GM21515 (cell line): ENCODE measurements around the gene HSPA2.

ENCODE experiments used
- ATAC-seq: cut with Tn5 transposase; IDR thresholded peaks from one replicate; pipeline ENCODE4 v1.9.1; 2021; ENCODE audit not compliant: unreplicated experiment

Gene HSPA2

GRCh38 chr14:64540208-64541202 lies at the start of gene HSPA2:
TSS of gene HSPA2 (plus strand) at chr14:64540741. CDS start at chr14:64540850, 109 bp downstream.
- peak; percentile 93 for ATAC-seq

- ATAC-seq, result no peak
Measured at GRCh38 chr14:64491637-64492036, 48.9 kb upstream of the HSPA2 start.

GRCh38 chr14:64493455-64493854 lies 47.1 kb upstream of the HSPA2 start:
- ATAC-seq, result no peak

GRCh38 chr14:64495252-64495651 lies 45.3 kb upstream of the HSPA2 start:
- no peak for ATAC-seq

GRCh38 chr14:64496764-64497163 lies 43.8 kb upstream of the HSPA2 start:
- ATAC-seq, result no peak

- no peak for ATAC-seq
Measured at GRCh38 chr14:64500088-64500487, 40.5 kb upstream of the HSPA2 start.

GRCh38 chr14:64501411-64502171 lies 39.0 kb upstream of the HSPA2 start:
- ATAC-seq, result no peak

GRCh38 chr14:64502456-64502855 lies 38.1 kb upstream of the HSPA2 start:
- no peak for ATAC-seq

- ATAC-seq, result peak; percentile 5
Measured at GRCh38 chr14:64502887-64503433, 37.6 kb upstream of the HSPA2 start.

GRCh38 chr14:64503434-64504309 lies 36.9 kb upstream of the HSPA2 start, which contains the start of gene ZBTB25:
TSS of gene ZBTB25 (minus strand) at chr14:64503838. CDS start at chr14:64490533, 13,305 bp downstream.
- ATAC-seq, result peak; percentile 57

- ATAC-seq, result peak; percentile 25
Measured at GRCh38 chr14:64504310-64504896, 36.1 kb upstream of the HSPA2 start, which contains the start of gene ZBTB1. TSS of gene ZBTB1 (plus strand) at chr14:64504770. CDS start at chr14:64521505, 16,735 bp downstream.

- ATAC-seq, result peak; percentile 27
Measured at GRCh38 chr14:64504897-64505794, 35.4 kb upstream of the HSPA2 start.

GRCh38 chr14:64506721-64507120 lies 33.8 kb upstream of the HSPA2 start:
- ATAC-seq, result no peak

- ATAC-seq, result no peak
Measured at GRCh38 chr14:64507376-64508156, 33.0 kb upstream of the HSPA2 start.

- ATAC-seq, result no peak
Measured at GRCh38 chr14:64508215-64508776, 32.2 kb upstream of the HSPA2 start.

GRCh38 chr14:64509036-64509435 lies 31.5 kb upstream of the HSPA2 start:
- ATAC-seq, result no peak

GRCh38 chr14:64510825-64511671 lies 29.5 kb upstream of the HSPA2 start:
- no peak for ATAC-seq
